ENCODE measurements around the gene PPOX. TPM values are rescaled to one million over a fixed set of nuclear protein-coding genes. Genes with fewer than 3 reads are reported as not detected.

PPOX gene
- total RNA-seq = 7.4 and 10.0 TPM in 2 replicates

GRCh38 chr1:161165742-161166668 lies at the start of gene PPOX:
PPOX (plus strand) TSS chr1:161166426; CDS start chr1:161166848, 422 bp downstream.

GRCh38 chr1:161117759-161118581 lies 48.3 kb upstream of the PPOX start, which contains the start of the genes NIT1 and PFDN2:
NIT1 (plus strand) TSS chr1:161118105; CDS start chr1:161118177, 72 bp downstream.
PFDN2 (minus strand) TSS chr1:161118037; CDS start chr1:161118026, 11 bp downstream.

GRCh38 chr1:161132410-161133219 lies 33.6 kb upstream of the PPOX start, which contains the start of gene DEDD:
DEDD (minus strand) TSS chr1:161132667; CDS start chr1:161124462, 8,205 bp downstream.

DNA sequence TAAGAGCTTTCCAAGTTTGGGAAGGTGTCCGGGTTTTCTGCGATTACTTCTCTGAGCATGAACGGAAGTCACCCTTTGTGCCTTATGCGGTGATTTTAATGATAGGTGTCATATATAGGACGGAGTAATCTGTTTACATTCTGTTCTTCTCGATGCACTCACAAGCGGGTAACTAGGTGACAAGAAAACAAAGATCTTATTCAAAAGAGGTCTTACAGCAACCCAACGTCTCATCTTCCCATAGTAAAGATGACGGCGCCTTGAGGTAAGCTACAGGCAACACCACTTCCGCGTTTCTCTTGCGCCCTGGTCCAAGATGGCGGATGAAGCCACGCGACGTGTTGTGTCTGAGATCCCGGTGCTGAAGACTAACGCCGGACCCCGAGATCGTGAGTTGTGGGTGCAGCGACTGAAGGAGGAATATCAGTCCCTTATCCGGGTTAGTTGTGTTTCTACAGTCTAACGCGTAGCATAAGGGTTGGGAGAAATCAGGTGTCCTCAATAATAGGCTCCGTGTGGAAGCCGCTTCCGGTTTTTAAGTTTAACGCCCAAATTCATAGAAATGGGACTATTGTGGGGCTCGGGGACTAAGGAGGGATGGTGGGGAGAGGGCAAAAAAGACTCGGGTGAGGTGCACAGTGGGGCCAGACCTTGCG lies 12.4 kb upstream of the PPOX start, which contains the start of gene UFC1:
TSS of gene UFC1 (plus strand) at position 297 of the 656 bp plus-strand sequence. CDS start at position 317, 20 bp downstream.

DNA sequence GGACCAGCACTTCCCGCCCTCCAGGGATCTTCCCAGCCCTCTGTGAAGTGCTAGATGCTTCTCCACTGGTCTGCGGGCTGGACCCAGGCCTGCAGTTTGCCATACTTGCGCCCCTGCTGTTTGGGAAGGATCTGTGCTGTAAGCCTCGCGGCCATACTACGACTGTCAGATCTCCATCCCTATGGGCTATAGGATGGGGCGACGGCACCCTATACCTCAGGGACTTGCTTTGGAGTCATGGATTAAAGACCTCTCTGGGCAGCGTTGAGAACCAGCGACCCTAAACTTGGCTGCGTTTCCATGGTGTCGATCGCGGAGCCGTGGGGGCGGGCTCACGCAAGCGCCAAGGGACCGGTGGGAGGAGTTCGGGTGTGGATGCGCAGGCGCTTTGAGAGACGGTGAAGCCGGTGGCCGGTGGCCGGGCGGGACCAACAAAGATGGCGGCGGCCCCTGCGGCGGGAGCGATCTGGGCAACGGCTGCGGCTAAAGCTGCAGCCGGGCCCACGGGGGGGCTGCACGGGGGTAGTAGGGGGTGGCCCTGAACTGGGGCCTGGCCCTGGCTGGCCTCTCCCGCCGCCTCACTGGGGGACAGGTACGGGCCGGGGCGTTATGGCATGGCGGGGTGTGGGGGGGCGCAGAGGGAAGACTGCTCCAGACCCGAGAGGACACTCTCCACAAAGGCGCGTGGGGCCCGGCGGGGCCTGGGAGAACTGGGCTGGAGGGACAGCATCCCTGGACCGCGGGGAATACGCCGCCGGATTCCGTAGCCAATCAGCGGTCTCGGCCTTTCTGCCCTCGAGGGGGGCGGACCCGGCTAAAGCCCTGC lies 6.9 kb upstream of the PPOX start, which contains the start of gene USP21:
TSS of gene USP21 (plus strand) at position 414 of the 826 bp plus-strand sequence. CDS start 1,141 bp downstream, outside the sequence.

DNA sequence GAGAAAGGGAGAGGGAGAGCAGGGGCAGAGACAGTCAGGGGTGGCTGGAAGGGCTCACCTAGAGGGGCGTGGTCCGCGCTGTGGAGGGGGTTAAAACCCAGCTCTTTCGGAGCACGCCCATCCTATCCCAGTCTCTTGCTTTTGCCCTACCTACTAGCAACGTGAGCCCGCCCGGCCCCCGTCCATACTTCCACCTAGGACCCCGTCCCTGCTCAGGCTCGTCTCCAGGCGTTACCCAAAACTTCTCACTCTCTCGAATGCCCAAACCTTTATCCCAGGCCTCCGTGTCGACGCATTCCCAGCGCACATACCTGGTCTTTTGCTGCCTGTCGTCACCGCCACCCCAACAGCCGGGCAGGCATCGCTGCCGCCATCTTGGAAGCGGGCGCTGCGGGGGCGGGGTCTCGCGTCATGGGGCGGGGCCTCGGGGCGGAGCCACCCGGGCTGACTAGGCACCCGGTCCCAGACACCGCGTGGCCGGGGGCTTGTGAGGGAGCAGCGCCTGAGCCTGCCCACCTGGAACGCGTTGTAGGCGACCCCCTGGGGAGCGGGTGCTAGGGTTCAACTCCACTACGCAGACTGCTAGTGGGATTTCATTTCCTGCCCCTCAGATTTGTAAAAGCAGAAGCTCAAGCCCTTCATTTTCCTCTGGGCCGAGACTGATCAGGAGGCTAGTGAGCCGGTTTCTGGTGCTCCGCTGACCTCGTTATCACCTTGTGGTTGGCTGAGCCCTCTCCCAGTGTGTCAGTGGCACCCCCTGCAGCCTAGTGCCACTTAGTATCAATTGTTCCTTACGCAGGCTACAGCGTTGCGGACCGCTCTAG lies 11.1 kb downstream of the PPOX start, which contains the start of gene B4GALT3:
TSS of gene B4GALT3 (minus strand) at position 396 of the 824 bp plus-strand sequence. CDS start 1,447 bp downstream, outside the sequence.

DNA sequence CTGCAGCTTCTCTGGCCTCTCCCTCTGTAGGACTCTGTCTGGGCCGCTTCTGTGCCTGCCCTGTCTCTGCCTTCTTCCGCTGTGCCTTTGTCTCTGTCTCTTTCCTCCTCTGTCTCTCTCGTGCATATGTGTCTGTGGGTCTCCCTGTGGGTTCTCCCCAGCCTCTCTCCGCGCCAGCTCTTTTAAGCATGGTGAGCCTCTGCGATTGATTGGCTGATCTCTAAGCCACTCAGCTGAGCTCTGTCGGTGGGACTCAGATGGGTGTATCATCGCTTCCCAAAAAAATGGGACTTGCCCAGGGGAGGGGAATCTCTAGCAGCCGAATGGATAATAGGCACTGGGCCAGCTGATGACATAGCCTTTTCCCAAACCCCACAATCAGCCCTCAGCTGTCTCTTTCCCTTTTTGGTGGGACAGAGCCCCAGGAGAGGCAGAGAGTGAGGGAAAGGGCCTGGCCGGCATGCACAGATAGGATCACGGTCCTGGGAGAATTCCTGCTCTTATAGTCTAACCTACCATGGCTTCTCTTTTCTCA lies 32.7 kb downstream of the PPOX start, which contains the start of gene ADAMTS4:
TSS of gene ADAMTS4 (minus strand) at position 158 of the 535 bp plus-strand sequence. CDS start 427 bp downstream, outside the sequence.

DNA sequence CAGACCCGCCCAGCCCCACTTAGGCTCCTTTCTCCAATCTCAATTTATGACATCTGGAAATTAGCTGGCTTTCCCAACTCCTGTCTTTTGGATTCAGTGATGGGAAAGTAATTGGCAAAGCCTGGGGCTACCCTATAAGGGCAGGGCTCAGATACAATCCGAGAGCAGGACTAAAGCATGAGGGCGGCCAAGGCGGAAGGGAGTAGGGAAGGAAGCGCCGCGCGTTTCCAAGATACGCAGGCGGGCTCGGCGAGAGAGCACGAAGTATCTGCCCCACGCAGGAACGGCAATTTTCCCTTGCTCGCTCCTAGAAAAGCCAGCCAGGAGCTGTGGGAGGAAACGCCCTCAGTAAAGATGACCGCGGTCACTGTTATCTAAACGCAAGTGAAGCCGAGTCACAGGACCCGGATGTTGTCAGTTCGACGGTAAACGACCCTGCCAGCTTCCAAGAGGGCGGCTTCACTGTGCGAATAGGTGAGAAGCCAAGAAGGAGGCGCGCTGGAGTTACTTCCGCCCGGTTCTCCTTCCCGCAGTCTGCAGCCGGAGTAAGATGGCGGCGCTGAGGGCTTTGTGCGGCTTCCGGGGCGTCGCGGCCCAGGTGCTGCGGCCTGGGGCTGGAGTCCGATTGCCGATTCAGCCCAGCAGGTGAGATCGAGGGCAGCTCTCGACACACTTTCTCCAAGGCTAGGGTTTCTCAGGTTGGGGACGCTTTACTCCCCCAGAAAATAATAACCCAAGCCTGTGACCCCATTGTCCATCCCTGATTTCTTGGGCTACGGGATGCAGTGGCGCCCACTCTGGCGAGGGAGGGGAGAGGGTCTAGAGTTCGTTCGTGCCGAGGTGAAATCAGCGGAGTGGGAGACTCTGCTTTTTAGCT lies 35.8 kb downstream of the PPOX start, which contains the start of gene NDUFS2:
TSS of gene NDUFS2 (plus strand) at position 532 of the 877 bp plus-strand sequence. CDS start at position 551, 19 bp downstream.

GRCh38 chr1:161215076-161215475 lies 48.9 kb downstream of the PPOX start, which contains the start of gene FCER1G:
FCER1G (plus strand) TSS chr1:161215295; CDS start chr1:161215322, 27 bp downstream.

Other genes starting within 250 kb of the PPOX start
- gene ITLN2, start 211.6 kb upstream of the PPOX start, total RNA-seq = 0.52 and 0.69 TPM in 2 replicates
- gene F11R, start 145.3 kb upstream of the PPOX start, total RNA-seq = 8.5 and 10.0 TPM in 2 replicates
- gene TSTD1, start 127.5 kb upstream of the PPOX start, total RNA-seq = 7.6 and 10.1 TPM in 2 replicates
- 46.3 and 47.7 TPM in 2 replicates for gene USF1, start 120.4 kb upstream of the PPOX start, total RNA-seq
- gene ARHGAP30, start 96.5 kb upstream of the PPOX start, total RNA-seq = not detected in 2 replicates
- 0.07 and 0.13 TPM in 2 replicates for gene NECTIN4, start 76.9 kb upstream of the PPOX start, total RNA-seq
- gene KLHDC9, start 68.1 kb upstream of the PPOX start, total RNA-seq = 0.98 and 1.2 TPM in 2 replicates
- 20.5 and 23.6 TPM in 2 replicates for gene PFDN2, start 48.4 kb upstream of the PPOX start, total RNA-seq
- 25.5 and 26.2 TPM in 2 replicates for gene NIT1, start 48.3 kb upstream of the PPOX start, total RNA-seq
- 33.2 and 35.8 TPM in 2 replicates for gene DEDD, start 33.8 kb upstream of the PPOX start, total RNA-seq
- 79.2 and 79.4 TPM in 2 replicates for gene UFC1, start 12.4 kb upstream of the PPOX start, total RNA-seq
- gene USP21, start 6.9 kb upstream of the PPOX start, total RNA-seq = 12.3 and 13.6 TPM in 2 replicates
- 32.5 and 45.2 TPM in 2 replicates for gene B4GALT3, start 11.1 kb downstream of the PPOX start, total RNA-seq
- gene ADAMTS4, start 32.6 kb downstream of the PPOX start, total RNA-seq = 2.1 and 14.7 TPM in 2 replicates
- gene NDUFS2, start 35.9 kb downstream of the PPOX start, total RNA-seq = 154 and 159 TPM in 2 replicates
- gene FCER1G, start 48.9 kb downstream of the PPOX start, total RNA-seq = not detected in 2 replicates
- not detected in 2 replicates for gene APOA2, start 57.2 kb downstream of the PPOX start, total RNA-seq
- gene TOMM40L, start 59.6 kb downstream of the PPOX start, total RNA-seq = 9.9 and 10.5 TPM in 2 replicates
- gene NR1I3, start 71.8 kb downstream of the PPOX start, total RNA-seq = not detected in 2 replicates
- gene PCP4L1, start 92.3 kb downstream of the PPOX start, total RNA-seq = 0.26 TPM in 1 of 2 replicates, not detected in the other
- gene MPZ, start 143.5 kb downstream of the PPOX start, total RNA-seq = 0.89 and 2.2 TPM in 2 replicates
- 33.0 and 49.3 TPM in 2 replicates for gene SDHC, start 148.0 kb downstream of the PPOX start, total RNA-seq
- gene CFAP126, start 201.4 kb downstream of the PPOX start, total RNA-seq = not detected in 2 replicates

Data from smooth muscle cell of the pulmonary artery (primary cell).